IMR-90 (cell line): ENCODE data around the gene NFYB. TPM values are rescaled to one million over a fixed set of nuclear protein-coding genes. Genes with fewer than 3 reads are reported as not detected.
A peak's percentile ranks its signal among the peaks of the same experiment; 100 is the strongest.

Experiments used
- ATAC-seq: fragments of 200-7000 bp; cut with Tn5 transposase; 2 replicates; pipeline ENCODE4 v1.9.1; 2020; ENCODE audit warnings: low read depth, mild to moderate bottlenecking, moderate library complexity
- BruUV-seq: library from RNA; stranded (reverse); fragments of 400-500 nt; replicated peaks from 2 replicates; lab custom pipeline; 2021; lab: Mats Ljungman, UMichigan
- CTCF ChIA-PET: fragments of 300-600 bp; formaldehyde crosslinking; extraction: SDS; loops from one replicate; lab custom pipeline; 2021; ENCODE audit warnings: antibody characterized with exemption; lab: Yijun Ruan, JAX
- POLR2A ChIA-PET: fragments of 300-600 bp; sonication (Branson Sonifier 250); formaldehyde crosslinking; loops from one replicate; lab custom pipeline; 2022; ENCODE audit warnings: antibody characterized with exemption; ENCODE audit not compliant: unreplicated experiment; lab: Charles Lee
- DNase-seq: peaks from one replicate; pipeline ENCODE4 v3.0.0; 2013
- H2AFZ ChIP-seq: replicated peaks from 2 replicates; pipeline ENCODE3; 2013; ENCODE audit warnings: low read length, mild to moderate bottlenecking; ENCODE audit not compliant: poor library complexity
- H2AK5ac ChIP-seq: 2 replicates; pipeline ENCODE4 v1.6.1; 2013; ENCODE audit warnings: low read depth, low read length, inconsistent platforms
- H2AK9ac ChIP-seq: replicated peaks from 2 replicates; pipeline ENCODE3; 2013; ENCODE audit warnings: mild to moderate bottlenecking, low read depth, low read length, moderate library complexity; ENCODE audit not compliant: poor library complexity
- H2BK120ac ChIP-seq: 2 replicates; pipeline ENCODE4 v1.6.1; 2013; ENCODE audit warnings: low read depth, low read length, inconsistent platforms
- H2BK15ac ChIP-seq: 3 replicates; pipeline ENCODE4 v1.6.1; 2013; ENCODE audit warnings: low read depth, low read length, inconsistent platforms
- H2BK20ac ChIP-seq: 2 replicates; pipeline ENCODE4 v1.6.1; 2013; ENCODE audit warnings: low read depth, mild to moderate bottlenecking, inconsistent platforms, low read length, moderate library complexity
- H2BK5ac ChIP-seq: 2 replicates; pipeline ENCODE4 v1.6.1; 2013; ENCODE audit warnings: mild to moderate bottlenecking, low read depth, low read length, inconsistent platforms; ENCODE audit not compliant: poor library complexity, severe bottlenecking
- H3K14ac ChIP-seq: replicated peaks from 2 replicates; pipeline ENCODE4 v1.6.1; 2013; ENCODE audit warnings: low read depth, low read length, inconsistent platforms
- H3K18ac ChIP-seq: 2 replicates; pipeline ENCODE4 v1.6.1; 2013; ENCODE audit warnings: low read depth, low read length, control low read depth
- H3K23ac ChIP-seq: 2 replicates; pipeline ENCODE4 v1.6.1; 2013; ENCODE audit warnings: low read depth, low read length, inconsistent platforms
- H3K27ac ChIP-seq: 2 replicates; pipeline ENCODE4 v1.5.1; 2013; ENCODE audit warnings: mild to moderate bottlenecking, control low read depth, low read length; ENCODE audit not compliant: insufficient read depth
- H3K27me3 ChIP-seq: 2 replicates; pipeline ENCODE4 v1.6.1; 2013; ENCODE audit warnings: low read length; ENCODE audit not compliant: control insufficient read depth, insufficient read depth
- H3K36me3 ChIP-seq: 2 replicates; pipeline ENCODE4 v1.6.1; 2013; ENCODE audit warnings: low read length, mixed read lengths; ENCODE audit not compliant: control insufficient read depth, insufficient read depth
- H3K4ac ChIP-seq: 2 replicates; pipeline ENCODE4 v1.6.1; 2013; ENCODE audit warnings: low read depth, low read length, inconsistent platforms
- H3K4me1 ChIP-seq: 2 replicates; pipeline ENCODE4 v1.6.1; 2013; ENCODE audit warnings: low read length, mixed read lengths; ENCODE audit not compliant: control insufficient read depth, insufficient read depth
- H3K4me2 ChIP-seq: 2 replicates; pipeline ENCODE4 v1.6.1; 2013; ENCODE audit warnings: low read depth, mild to moderate bottlenecking, control low read depth, low read length, moderate library complexity
- H3K4me3 ChIP-seq: 2 replicates; pipeline ENCODE4 v1.5.1; 2013; ENCODE audit warnings: low read depth, mild to moderate bottlenecking, control low read depth, low read length, moderate library complexity; ENCODE audit not compliant: insufficient read depth
- H3K56ac ChIP-seq: 2 replicates; pipeline ENCODE4 v1.6.1; 2013; ENCODE audit warnings: low read length, inconsistent platforms; ENCODE audit not compliant: insufficient read depth; ENCODE audit errors: extremely low read depth
- H3K79me1 ChIP-seq, 2 experiments: 2 replicates each; pipeline ENCODE4 v1.6.1; 2013; ENCODE audit warnings: low read length in 2 of 2, inconsistent platforms in 1 of 2, low read depth in 1 of 2
- H3K9ac ChIP-seq: 2 replicates; pipeline ENCODE4 v1.6.1; 2013; ENCODE audit warnings: low read depth, low read length, control low read depth
- H3K9me1 ChIP-seq: 2 replicates; pipeline ENCODE4 v1.6.1; 2013; ENCODE audit warnings: low read length, inconsistent platforms; ENCODE audit not compliant: insufficient read depth
- H3K9me3 ChIP-seq: 2 replicates; pipeline ENCODE4 v1.6.1; 2013; ENCODE audit warnings: low read length; ENCODE audit not compliant: control insufficient read depth, insufficient read depth
- H4K20me1 ChIP-seq: 2 replicates; pipeline ENCODE4 v1.6.1; 2013; ENCODE audit warnings: low read length, inconsistent platforms; ENCODE audit not compliant: insufficient read depth
- H4K5ac ChIP-seq: 2 replicates; pipeline ENCODE4 v1.6.1; 2013; ENCODE audit warnings: mild to moderate bottlenecking, low read depth, low read length, control low read depth
- H4K8ac ChIP-seq, 2 experiments: 2 replicates each; pipeline ENCODE4 v1.6.1; 2013; ENCODE audit warnings: low read depth in 2 of 2, low read length in 2 of 2, control low read depth in 1 of 2, inconsistent platforms in 1 of 2
- H4K91ac ChIP-seq: 2 replicates; pipeline ENCODE4 v1.6.1; 2013; ENCODE audit warnings: low read depth, low read length, inconsistent platforms; ENCODE audit not compliant: insufficient read depth
- BHLHE40 ChIP-seq: fragments of 150-350 bp; IDR thresholded peaks from 2 replicates; pipeline ENCODE4 v1.6.1; 2016; ENCODE audit warnings: mild to moderate bottlenecking, low read depth, low read length
- CEBPB ChIP-seq: IDR thresholded peaks from 2 replicates; pipeline ENCODE4 v1.6.1; 2012; ENCODE audit warnings: low read depth, low read length, improper control_type of control experiment
- CHD1 ChIP-seq: IDR thresholded peaks from 2 replicates; pipeline ENCODE4 v1.6.1; 2012; ENCODE audit warnings: low read depth, low read length, improper control_type of control experiment
- FOS ChIP-seq: fragments of 150-350 bp; IDR thresholded peaks from 2 replicates; pipeline ENCODE4 v1.6.1; 2016; ENCODE audit warnings: low read depth, low read length
- MAFK ChIP-seq: IDR thresholded peaks from 2 replicates; pipeline ENCODE4 v1.6.1; 2012; ENCODE audit warnings: low read depth, low read length, improper control_type of control experiment
- MAZ ChIP-seq: IDR thresholded peaks from 2 replicates; pipeline ENCODE4 v1.6.1; 2012; ENCODE audit warnings: low read depth, mild to moderate bottlenecking, low read length, improper control_type of control experiment, moderate library complexity, borderline replicate concordance
- MXI1 ChIP-seq: IDR thresholded peaks from 2 replicates; pipeline ENCODE4 v1.6.1; 2012; ENCODE audit warnings: low read depth, mild to moderate bottlenecking, low read length, moderate library complexity, borderline replicate concordance
- RAD21 ChIP-seq: IDR thresholded peaks from 2 replicates; pipeline ENCODE4 v1.6.1; 2012; ENCODE audit warnings: low read length, improper control_type of control experiment
- RCOR1 ChIP-seq: IDR thresholded peaks from 2 replicates; pipeline ENCODE4 v1.6.1; 2012; ENCODE audit warnings: mild to moderate bottlenecking, low read length, improper control_type of control experiment; ENCODE audit not compliant: insufficient replicate concordance
- RFX5 ChIP-seq: IDR thresholded peaks from 2 replicates; pipeline ENCODE4 v1.8.0; 2012; ENCODE audit warnings: low read depth, mild to moderate bottlenecking, low read length, moderate library complexity
- SMC3 ChIP-seq: fragments of 150-350 bp; IDR thresholded peaks from 2 replicates; pipeline ENCODE4 v1.6.1; 2016; ENCODE audit warnings: low read depth, mild to moderate bottlenecking, antibody characterized with exemption, low read length, moderate library complexity
- USF2 ChIP-seq: fragments of 150-350 bp; IDR thresholded peaks from 2 replicates; pipeline ENCODE4 v1.6.1; 2017; ENCODE audit warnings: mild to moderate bottlenecking, antibody characterized with exemption, low read length, low read depth
- WGBS, 2 experiments: methylation state at CpG; one replicate each; pipeline versions ENCODE4 v1.1.5 to v1.1.7; 2013; ENCODE audit warnings: missing lambda C conversion rate in 2 of 2; ENCODE audit not compliant: insufficient read length in 1 of 2; ENCODE audit errors: extremely low coverage in 2 of 2; 5-methylcytosine and 5-hydroxymethylcytosine counted together
- dilution Hi-C: fragments of 300-500 bp; cut with HindIII; formaldehyde crosslinking; loops from one replicate; pipeline ENCODE4 v1.14.3; 2018; ENCODE audit warnings: low sequenced_read_pairs; ENCODE audit not compliant: unreplicated experiment
- in situ Hi-C: fragments of 300-500 bp; cut with MboI; formaldehyde crosslinking; loops from 3 replicates; pipeline ENCODE4 v1.14.3; 2019; ENCODE audit warnings: low sequenced_read_pairs, inconsistent platforms, mixed read lengths
- intact Hi-C: fragments of 100-400 bp; cut with micrococcal nuclease; formaldehyde crosslinking; loops from 2 replicates; pipeline ENCODE4 v1.10.0; 2022
- polyA plus RNA-seq, 3 experiments: library from polyadenylated mRNA; depleted of rRNA; stranded (reverse); fragments of >200 nt; gene quantifications; 2 replicates each; pipeline ENCODE4 v1.2.3, GENCODE V29; 2012; ENCODE audit warnings: low replicate concordance in 1 of 3
- total RNA-seq: library from RNA; depleted of rRNA; stranded (reverse); fragments of >200 nt; gene quantifications from 2 replicates; pipeline ENCODE4 v1.2.3, GENCODE V29; 2012
- TF ChIP-seq, protein P1 (sequence below): fragments of 150-350 bp; IDR thresholded peaks from 2 replicates; pipeline ENCODE4 v1.6.1; 2016; ENCODE audit warnings: low read depth, mild to moderate bottlenecking, low read length, moderate library complexity, borderline replicate concordance
- TF ChIP-seq, protein P2 (sequence below): conservative IDR thresholded peaks from 2 replicates; pipeline ENCODE4 v1.5.1; 2012; ENCODE audit warnings: mild to moderate bottlenecking, low read depth, low read length, improper control_type of control experiment

Gene NFYB
- total and polyA plus RNA-seq, 2 of the 4 experiments (the other 2 are of a cell fraction): 22.2 to 28.4 TPM

DNA sequence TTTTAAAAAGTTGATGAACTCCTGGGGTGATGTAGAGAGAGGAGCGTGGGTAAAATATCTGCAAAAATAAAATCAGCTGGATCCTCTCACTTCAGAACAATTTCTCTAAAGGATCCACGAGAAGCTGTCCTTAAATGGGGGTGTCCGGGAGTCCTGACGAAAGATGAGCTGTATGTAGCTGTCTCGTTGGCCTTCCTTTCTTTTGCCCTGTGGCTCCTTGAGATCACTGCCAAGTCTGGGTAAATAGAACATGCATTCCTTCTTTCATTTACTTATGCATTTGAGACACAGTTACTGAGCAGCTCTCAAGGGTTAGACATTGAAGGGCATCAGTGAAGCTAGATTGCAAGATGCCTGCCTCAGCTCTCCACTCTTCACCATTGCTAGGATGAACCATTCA, 42.4 kb upstream of the NFYB start:
- intact Hi-C loops (loop anchor here (10.0 kb wide), 1 partner anchor 126 kb away; the partner anchor contains the start of gene GLT8D2), in situ Hi-C loops (loop anchor here (25.0 kb wide), 1 partner anchor 882 kb away; no protein-coding TSS in a partner anchor), dilution Hi-C loops (no loop called here)
- Histone ChIP-seq H2BK20ac (peak overlapping the region; percentile 92), H2BK120ac (peak overlapping the region; percentile 93), H3K14ac (no peak overlapping the region; the same call in 1 of the 2 replicates), H4K8ac (peak overlapping the region in 1 of 2 experiments; percentile 35; a peak in 1 of 4 replicates), H4K5ac (peak overlapping the region; percentile 46; the same call in 1 of the 2 replicates), H3K4ac (peak overlapping the region; percentile 90), H3K27ac (peak overlapping the region; percentile 18; the same call in 1 of the 2 replicates), H2BK15ac (peak overlapping the region; percentile 59; the same call in 1 of the 3 replicates), H3K4me3 (no peak overlapping the region), H4K20me1 (no peaks in the 10 kb centered on the region), H3K18ac (peak overlapping the region; percentile 87), H2AFZ (no peak overlapping the region), H3K9me3 (peaks cover 13% of the 10 kb centered on the region), H2AK5ac (peak overlapping the region; percentile 57; the same call in 1 of the 2 replicates), H4K91ac (peak overlapping the region; percentile 31), H3K4me2 (no peak overlapping the region), H2BK5ac (peak overlapping the region; percentile 86), H3K56ac (no peak overlapping the region), H3K9me1 (peaks cover 24% of the 10 kb centered on the region), H3K23ac (no peak overlapping the region), H3K27me3 (no peaks in the 10 kb centered on the region), H3K36me3 (no peaks in the 10 kb centered on the region), H3K79me1 (peaks cover 0 to 3% of the 10 kb centered on the region in 2 experiments; a peak in 1 of 4 replicates), H2AK9ac (no peak overlapping the region), H3K4me1 (peaks cover 24% of the 10 kb centered on the region), H3K9ac (no peak overlapping the region)
- ATAC-seq (peak; percentile 2; the same call in 1 of the 2 replicates), DNase-seq (no peak)
- ChIA-PET CTCF (interaction anchor here (0.5 to 0.8 kb wide), 3 partner anchors 11 to 171 kb away, joined by 3 to 4 read pairs (median 3); no protein-coding TSS in a partner anchor), POLR2A (interaction anchor here (0.6 kb wide), 1 partner anchor 115 kb away, joined by 3 read pairs; no protein-coding TSS in a partner anchor)
- TF ChIP-seq RAD21: no peak
- TF ChIP-seq MXI1: no peak
- no peak for TF ChIP-seq SMC3
- TF ChIP-seq FOS: no peak
- TF ChIP-seq CHD1: no peak
- TF ChIP-seq MAZ: no peak
- TF ChIP-seq USF2: no peak
- no peak for TF ChIP-seq RFX5
- no peak for TF ChIP-seq MAFK
- no peak for TF ChIP-seq BHLHE40
- TF ChIP-seq RCOR1: no peak
- TF ChIP-seq, protein P1, sequence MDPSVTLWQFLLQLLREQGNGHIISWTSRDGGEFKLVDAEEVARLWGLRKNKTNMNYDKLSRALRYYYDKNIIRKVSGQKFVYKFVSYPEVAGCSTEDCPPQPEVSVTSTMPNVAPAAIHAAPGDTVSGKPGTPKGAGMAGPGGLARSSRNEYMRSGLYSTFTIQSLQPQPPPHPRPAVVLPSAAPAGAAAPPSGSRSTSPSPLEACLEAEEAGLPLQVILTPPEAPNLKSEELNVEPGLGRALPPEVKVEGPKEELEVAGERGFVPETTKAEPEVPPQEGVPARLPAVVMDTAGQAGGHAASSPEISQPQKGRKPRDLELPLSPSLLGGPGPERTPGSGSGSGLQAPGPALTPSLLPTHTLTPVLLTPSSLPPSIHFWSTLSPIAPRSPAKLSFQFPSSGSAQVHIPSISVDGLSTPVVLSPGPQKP: no peak
- no peak for TF ChIP-seq CEBPB
- TF ChIP-seq, protein P2, sequence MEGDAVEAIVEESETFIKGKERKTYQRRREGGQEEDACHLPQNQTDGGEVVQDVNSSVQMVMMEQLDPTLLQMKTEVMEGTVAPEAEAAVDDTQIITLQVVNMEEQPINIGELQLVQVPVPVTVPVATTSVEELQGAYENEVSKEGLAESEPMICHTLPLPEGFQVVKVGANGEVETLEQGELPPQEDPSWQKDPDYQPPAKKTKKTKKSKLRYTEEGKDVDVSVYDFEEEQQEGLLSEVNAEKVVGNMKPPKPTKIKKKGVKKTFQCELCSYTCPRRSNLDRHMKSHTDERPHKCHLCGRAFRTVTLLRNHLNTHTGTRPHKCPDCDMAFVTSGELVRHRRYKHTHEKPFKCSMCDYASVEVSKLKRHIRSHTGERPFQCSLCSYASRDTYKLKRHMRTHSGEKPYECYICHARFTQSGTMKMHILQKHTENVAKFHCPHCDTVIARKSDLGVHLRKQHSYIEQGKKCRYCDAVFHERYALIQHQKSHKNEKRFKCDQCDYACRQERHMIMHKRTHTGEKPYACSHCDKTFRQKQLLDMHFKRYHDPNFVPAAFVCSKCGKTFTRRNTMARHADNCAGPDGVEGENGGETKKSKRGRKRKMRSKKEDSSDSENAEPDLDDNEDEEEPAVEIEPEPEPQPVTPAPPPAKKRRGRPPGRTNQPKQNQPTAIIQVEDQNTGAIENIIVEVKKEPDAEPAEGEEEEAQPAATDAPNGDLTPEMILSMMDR: no peak
- BruUV-seq: no TSS peak
- 67% methylated on average over 2 of the region's 5 CpGs; no CpG with 5 or more reads in 1 of the 2 experiments for WGBS, 2 experiments
